ENCODE data around the gene MPIG6B. TPM values are rescaled to one million over a fixed set of nuclear protein-coding genes. Genes with fewer than 3 reads are reported as not detected.

MPIG6B gene
- total and polyA plus RNA-seq, 8 donors = 0.05 to 0.06 TPM; not detected in 6

DNA sequence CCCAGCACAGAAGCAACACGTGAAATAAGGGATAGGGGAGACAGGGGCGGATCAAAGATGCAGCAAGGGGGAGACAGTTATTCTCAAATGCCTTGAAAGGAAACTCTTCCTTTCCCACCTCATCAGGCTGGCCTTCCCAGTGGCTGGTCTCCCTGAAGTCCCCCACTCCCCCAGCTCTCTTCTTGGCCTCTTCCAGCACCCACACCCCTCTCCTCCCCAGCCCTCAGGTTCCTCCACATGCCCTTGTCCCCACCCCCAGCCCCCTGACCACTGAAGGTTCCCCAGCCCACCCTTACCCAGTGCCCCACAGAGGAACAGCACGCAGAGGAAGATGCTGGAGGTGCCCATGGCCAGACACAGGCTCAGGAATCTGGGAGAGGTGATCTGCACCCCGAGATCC lies 9.7 kb upstream of the MPIG6B start:
- H3K4me3 ChIP-seq = no peak overlapping the region
- intact Hi-C loops (cut with DNase I) = no loop called here
- ATAC-seq = no peak
- no peaks in the 10 kb centered on the region for H3K27me3 ChIP-seq
- WGBS, 2 donors = 72 to 75% methylated on average over 4 of the region's 4 CpGs
- FAIRE-seq = no peak
- H3K27ac ChIP-seq = no peak overlapping the region
- no peaks in the 10 kb centered on the region for H3K9me3 ChIP-seq
- H3K36me3 ChIP-seq = no peaks in the 10 kb centered on the region
- DNase-seq = no peak
- no peaks in the 10 kb centered on the region for H3K4me1 ChIP-seq
- TF ChIP-seq, protein P1, sequence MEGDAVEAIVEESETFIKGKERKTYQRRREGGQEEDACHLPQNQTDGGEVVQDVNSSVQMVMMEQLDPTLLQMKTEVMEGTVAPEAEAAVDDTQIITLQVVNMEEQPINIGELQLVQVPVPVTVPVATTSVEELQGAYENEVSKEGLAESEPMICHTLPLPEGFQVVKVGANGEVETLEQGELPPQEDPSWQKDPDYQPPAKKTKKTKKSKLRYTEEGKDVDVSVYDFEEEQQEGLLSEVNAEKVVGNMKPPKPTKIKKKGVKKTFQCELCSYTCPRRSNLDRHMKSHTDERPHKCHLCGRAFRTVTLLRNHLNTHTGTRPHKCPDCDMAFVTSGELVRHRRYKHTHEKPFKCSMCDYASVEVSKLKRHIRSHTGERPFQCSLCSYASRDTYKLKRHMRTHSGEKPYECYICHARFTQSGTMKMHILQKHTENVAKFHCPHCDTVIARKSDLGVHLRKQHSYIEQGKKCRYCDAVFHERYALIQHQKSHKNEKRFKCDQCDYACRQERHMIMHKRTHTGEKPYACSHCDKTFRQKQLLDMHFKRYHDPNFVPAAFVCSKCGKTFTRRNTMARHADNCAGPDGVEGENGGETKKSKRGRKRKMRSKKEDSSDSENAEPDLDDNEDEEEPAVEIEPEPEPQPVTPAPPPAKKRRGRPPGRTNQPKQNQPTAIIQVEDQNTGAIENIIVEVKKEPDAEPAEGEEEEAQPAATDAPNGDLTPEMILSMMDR (IDR thresholded peaks at IDR 0.05) = no peak

DNA sequence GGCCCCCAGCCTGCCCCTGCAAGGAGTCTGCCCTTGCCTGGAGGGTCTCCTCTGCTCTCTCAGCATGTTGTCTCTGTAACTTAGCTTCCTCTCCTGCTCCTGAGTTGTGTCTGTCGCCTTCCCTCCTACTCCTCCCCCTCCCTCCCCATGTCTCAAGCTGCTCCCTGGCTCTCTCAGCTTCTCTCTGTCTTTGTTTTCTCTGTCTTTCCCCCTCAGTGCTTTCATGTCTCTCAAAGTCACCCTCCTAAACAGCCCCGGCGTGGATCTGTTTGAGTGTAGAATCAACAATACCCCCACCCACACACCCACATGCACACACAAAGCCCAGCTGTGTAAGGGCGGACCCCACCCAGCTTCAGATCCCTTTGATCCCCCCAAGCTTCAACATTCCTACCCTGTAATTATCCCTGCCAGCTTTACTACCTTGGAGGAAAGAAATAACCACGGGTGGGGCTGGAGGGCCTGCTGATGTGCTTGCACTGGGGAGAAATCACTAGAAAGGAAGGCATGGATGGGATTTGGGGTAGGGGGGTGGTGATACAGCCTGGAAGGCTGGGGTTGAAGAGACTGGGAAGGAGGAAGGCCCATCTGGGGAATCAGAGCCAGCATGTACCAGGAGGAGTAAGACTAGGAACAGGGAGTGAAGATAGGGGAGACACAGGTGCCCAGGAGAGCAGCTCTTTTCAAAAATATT lies 9.0 kb upstream of the MPIG6B start:
- no peak for FAIRE-seq
- H3K4me1 ChIP-seq = no peaks in the 10 kb centered on the region
- no peaks in the 10 kb centered on the region for H3K9me3 ChIP-seq
- intact Hi-C loops (cut with DNase I) = no loop called here
- H3K27ac ChIP-seq = no peak overlapping the region
- H3K4me3 ChIP-seq = no peak overlapping the region
- TF ChIP-seq, protein P1 (IDR thresholded peaks at IDR 0.05) = no peak
- no peak for DNase-seq
- no peaks in the 10 kb centered on the region for H3K36me3 ChIP-seq
- no peak for ATAC-seq
- no peaks in the 10 kb centered on the region for H3K27me3 ChIP-seq
- WGBS, 2 donors = 40 to 50% methylated on average over 5 of the region's 5 CpGs

DNA sequence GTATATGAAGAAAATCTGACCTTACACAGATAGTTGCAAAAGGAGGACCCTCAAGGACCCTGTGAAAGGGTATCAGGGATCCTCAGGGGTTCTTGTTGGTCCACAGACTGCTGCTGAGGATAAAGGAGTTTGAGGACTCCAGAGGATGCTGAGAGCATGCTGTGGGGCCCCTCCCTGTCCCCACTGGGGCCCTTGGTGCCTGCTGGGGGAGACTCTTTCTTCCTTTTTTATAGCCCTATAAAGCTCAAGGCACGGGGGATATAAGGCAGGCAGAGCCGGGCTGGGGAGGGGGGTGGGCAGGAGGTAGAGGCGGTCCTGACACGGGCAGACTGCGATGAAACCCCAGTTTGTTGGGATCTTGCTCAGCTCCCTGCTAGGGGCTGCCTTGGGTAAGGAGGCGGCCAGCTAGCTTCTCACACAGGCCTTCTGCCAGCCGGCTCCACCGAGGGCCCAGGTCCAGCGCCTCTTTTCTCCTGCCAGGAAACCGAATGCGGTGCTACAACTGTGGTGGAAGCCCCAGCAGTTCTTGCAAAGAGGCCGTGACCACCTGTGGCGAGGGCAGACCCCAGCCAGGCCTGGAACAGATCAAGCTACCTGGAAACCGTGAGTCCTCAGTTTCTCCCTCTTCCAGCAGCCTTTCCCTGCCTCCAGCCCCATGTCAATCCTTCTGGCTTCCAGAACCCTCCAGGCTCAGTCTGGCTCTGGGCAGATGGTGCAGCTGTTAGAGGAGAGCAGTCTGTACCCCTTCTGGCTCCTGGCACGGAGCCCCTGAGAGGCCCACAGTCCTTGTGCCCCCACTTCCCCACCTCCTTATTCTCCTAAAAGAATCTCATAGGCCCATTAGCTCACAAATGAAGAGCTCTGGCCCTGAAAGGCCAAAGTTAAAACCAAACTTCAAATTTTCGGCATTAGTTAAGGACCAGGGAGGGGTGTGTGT lies 7.9 kb upstream of the MPIG6B start, which contains the start of gene LY6G6D:
TSS of gene LY6G6D (plus strand) at position 327 of the 937 bp plus-strand sequence. CDS start at position 335, 8 bp downstream.
- no peaks in the 10 kb centered on the region for H3K9me3 ChIP-seq
- H3K27ac ChIP-seq = no peak within 1 kb of the TSS
- FAIRE-seq (no peak), ATAC-seq (no peak), DNase-seq (no peak)
- no peaks in the 10 kb centered on the region for H3K4me1 ChIP-seq
- intact Hi-C loops (cut with DNase I) = no loop called here
- H3K27me3 ChIP-seq = no peaks in the 10 kb centered on the region
- TF ChIP-seq, protein P1 (IDR thresholded peaks at IDR 0.05) = no peak
- WGBS, 2 donors = 72 to 78% methylated on average over 16 of the region's 16 CpGs
- no peak within 1 kb of the TSS for H3K4me3 ChIP-seq
- no peaks in the 10 kb centered on the region for H3K36me3 ChIP-seq

DNA sequence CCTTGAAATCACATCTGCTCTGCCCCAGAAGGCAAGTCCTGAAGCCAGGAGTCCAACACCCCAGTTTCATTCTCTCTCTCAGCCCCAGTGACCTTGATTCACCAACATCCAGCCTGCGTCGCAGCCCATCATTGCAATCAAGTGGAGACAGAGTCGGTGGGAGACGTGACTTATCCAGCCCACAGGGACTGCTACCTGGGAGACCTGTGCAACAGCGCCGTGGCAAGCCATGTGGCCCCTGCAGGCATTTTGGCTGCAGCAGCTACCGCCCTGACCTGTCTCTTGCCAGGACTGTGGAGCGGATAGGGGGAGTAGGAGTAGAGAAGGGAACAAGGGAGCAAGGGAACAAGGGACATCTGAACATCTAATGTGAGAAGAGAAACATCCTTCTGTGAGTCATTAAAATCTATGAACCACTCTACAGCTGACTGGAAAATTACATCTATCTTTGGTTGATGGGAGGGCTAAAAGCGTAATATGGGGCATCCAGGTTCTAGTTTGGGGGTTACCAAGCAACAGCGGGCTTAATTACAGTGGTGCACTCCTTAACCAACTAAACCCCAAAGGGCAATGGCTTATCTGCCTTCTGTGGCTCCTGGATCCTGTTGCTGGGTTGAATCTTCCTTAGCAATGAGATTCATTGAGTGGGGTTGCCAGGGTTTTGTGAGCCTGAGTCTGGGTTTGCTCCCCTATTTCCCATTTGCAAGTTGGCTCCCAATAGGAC lies 5.5 kb upstream of the MPIG6B start:
- Histone ChIP-seq H3K36me3 (no peaks in the 10 kb centered on the region), H3K4me1 (no peaks in the 10 kb centered on the region), H3K9me3 (no peaks in the 10 kb centered on the region), H3K27me3 (no peaks in the 10 kb centered on the region), H3K4me3 (no peak overlapping the region), H3K27ac (no peak overlapping the region)
- FAIRE-seq = no peak
- TF ChIP-seq, protein P1 (IDR thresholded peaks at IDR 0.05) = no peak
- intact Hi-C loops (cut with DNase I) = no loop called here
- DNase-seq = no peak
- peak in 3 of 4 donors; percentile 67 to 73 (median 72) for ATAC-seq
- 62% methylated on average over 10 of the region's 10 CpGs for WGBS, 2 donors
